H9 (cell line): ENCODE data around the gene DNAI2. TPM values are rescaled to one million over a fixed set of nuclear protein-coding genes. Genes with fewer than 3 reads are reported as not detected.

Experiments used
- DNase-seq: peaks from one replicate; pipeline ENCODE4 v3.0.0-alpha.2; 2017
- H2AFZ ChIP-seq: one replicate; pipeline ENCODE4 v1.6.1; 2013; ENCODE audit warnings: mild to moderate bottlenecking, low read length, control low read depth, moderate library complexity
- H2AK5ac ChIP-seq: 2 replicates; pipeline ENCODE4 v1.6.1; 2013; ENCODE audit warnings: low read length, control low read depth, mixed read lengths; ENCODE audit not compliant: insufficient read length
- H2BK120ac ChIP-seq: one replicate; pipeline ENCODE4 v1.6.1; 2013; ENCODE audit warnings: low read depth, mild to moderate bottlenecking, low read length, control low read depth, inconsistent platforms; ENCODE audit not compliant: poor library complexity, severe bottlenecking
- H2BK12ac ChIP-seq: 2 replicates; pipeline ENCODE4 v1.6.1; 2013; ENCODE audit warnings: low read length, control low read depth, mixed read lengths, low read depth; ENCODE audit not compliant: insufficient read length
- H2BK15ac ChIP-seq: 2 replicates; pipeline ENCODE4 v1.6.1; 2013; ENCODE audit warnings: low read depth, low read length, control low read depth
- H2BK20ac ChIP-seq: one replicate; pipeline ENCODE4 v1.6.1; 2013; ENCODE audit warnings: low read depth, mild to moderate bottlenecking, low read length, control low read depth, inconsistent platforms; ENCODE audit not compliant: poor library complexity, severe bottlenecking
- H2BK5ac ChIP-seq: 2 replicates; pipeline ENCODE4 v1.6.1; 2013; ENCODE audit warnings: low read length, control low read depth, mixed read lengths; ENCODE audit not compliant: insufficient read length
- H3K14ac ChIP-seq: 2 replicates; pipeline ENCODE4 v1.6.1; 2013; ENCODE audit warnings: low read length, control low read depth; ENCODE audit not compliant: insufficient read depth
- H3K18ac ChIP-seq: 2 replicates; pipeline ENCODE4 v1.6.1; 2013; ENCODE audit warnings: low read depth, mild to moderate bottlenecking, mixed read lengths, low read length, control low read depth; ENCODE audit not compliant: insufficient read length
- H3K23ac ChIP-seq: 2 replicates; pipeline ENCODE4 v1.6.1; 2013; ENCODE audit warnings: low read length, control low read depth, mixed read lengths, low read depth; ENCODE audit not compliant: insufficient read length
- H3K23me2 ChIP-seq: 2 replicates; pipeline ENCODE4 v1.6.1; 2013; ENCODE audit warnings: low read depth, mild to moderate bottlenecking, mixed read lengths, low read length, control low read depth; ENCODE audit not compliant: insufficient read length, poor library complexity, severe bottlenecking
- H3K27ac ChIP-seq: 2 replicates; pipeline ENCODE4 v1.5.1; 2013; ENCODE audit warnings: low read length, control low read depth, mixed read lengths, low read depth; ENCODE audit not compliant: insufficient read length
- H3K27me3 ChIP-seq: 2 replicates; pipeline ENCODE4 v1.6.1; 2013; ENCODE audit warnings: low read length, control low read depth, inconsistent platforms; ENCODE audit not compliant: insufficient read depth
- H3K4ac ChIP-seq: 2 replicates; pipeline ENCODE4 v1.6.1; 2013; ENCODE audit warnings: low read depth, mild to moderate bottlenecking, control low read depth, inconsistent platforms, low read length, moderate library complexity
- H3K4me1 ChIP-seq: 2 replicates; pipeline ENCODE4 v1.6.1; 2013; ENCODE audit warnings: low read length, control low read depth, inconsistent platforms; ENCODE audit not compliant: insufficient read depth
- H3K4me2 ChIP-seq: 2 replicates; pipeline ENCODE4 v1.6.1; 2013; ENCODE audit warnings: low read length, control low read depth, mixed read lengths; ENCODE audit not compliant: insufficient read length, insufficient read depth
- H3K56ac ChIP-seq: 2 replicates; pipeline ENCODE4 v1.6.1; 2013; ENCODE audit warnings: low read depth, mild to moderate bottlenecking, mixed read lengths, low read length, control low read depth; ENCODE audit not compliant: insufficient read length
- H3K79me1 ChIP-seq: 2 replicates; pipeline ENCODE4 v1.6.1; 2013; ENCODE audit warnings: low read depth, mild to moderate bottlenecking, moderate library complexity, low read length, control low read depth, inconsistent platforms; ENCODE audit not compliant: insufficient read depth, poor library complexity, severe bottlenecking
- H3K79me2 ChIP-seq: 2 replicates; pipeline ENCODE4 v1.6.1; 2013; ENCODE audit warnings: low read length, control low read depth, inconsistent platforms; ENCODE audit not compliant: insufficient read depth
- H3K9ac ChIP-seq: 2 replicates; pipeline ENCODE4 v1.6.1; 2013; ENCODE audit warnings: low read length, control low read depth, mixed read lengths; ENCODE audit not compliant: insufficient read length; ENCODE audit errors: extremely low read depth
- H3K9me3 ChIP-seq: one replicate; pipeline ENCODE4 v1.6.1; 2013; ENCODE audit warnings: low read depth, low read length, inconsistent platforms; ENCODE audit not compliant: control insufficient read depth
- H3T11ph ChIP-seq: one replicate; pipeline ENCODE4 v1.6.1; 2013; ENCODE audit warnings: mild to moderate bottlenecking, low read length, control low read depth, inconsistent platforms
- H4K20me1 ChIP-seq: one replicate; pipeline ENCODE4 v1.6.1; 2013; ENCODE audit not compliant: control insufficient read depth, insufficient read length, insufficient read depth
- H4K5ac ChIP-seq: 2 replicates; pipeline ENCODE4 v1.6.1; 2013; ENCODE audit warnings: low read depth, mild to moderate bottlenecking, mixed read lengths, low read length, control low read depth; ENCODE audit not compliant: insufficient read length
- H4K8ac ChIP-seq: replicated peaks from 2 replicates; pipeline ENCODE4 v1.6.1; 2013; ENCODE audit warnings: low read length, control low read depth, mixed read lengths, low read depth; ENCODE audit not compliant: insufficient read length
- H4K91ac ChIP-seq: 2 replicates; pipeline ENCODE4 v1.6.1; 2013; ENCODE audit warnings: low read depth, mild to moderate bottlenecking, moderate library complexity, mixed read lengths, low read length, control low read depth; ENCODE audit not compliant: insufficient read length
- H3K27ac Mint-ChIP-seq, 3 experiments: 2 replicates in 2 of 3; 3 replicates in 1 of 3; pipeline ENCODE4 v1.8.0; 2020 to 2021; ENCODE audit warnings: mixed read lengths in 3 of 3, mild to moderate bottlenecking in 1 of 3, moderate library complexity in 1 of 3
- H3K27me3 Mint-ChIP-seq: 2 replicates; pipeline ENCODE4 v1.8.0; 2021; ENCODE audit warnings: low read depth, mild to moderate bottlenecking, moderate library complexity, mixed read lengths
- H3K36me3 Mint-ChIP-seq, 3 experiments: 2 replicates in 2 of 3; 3 replicates in 1 of 3; pipeline ENCODE4 v1.8.0; 2020 to 2021; ENCODE audit warnings: low read depth in 3 of 3, mixed read lengths in 3 of 3; ENCODE audit not compliant: insufficient read depth in 1 of 3
- H3K4me1 Mint-ChIP-seq, 2 experiments: 2 replicates each; pipeline ENCODE4 v1.8.0; 2020; ENCODE audit warnings: mixed read lengths in 2 of 2
- H3K4me3 Mint-ChIP-seq, 2 experiments: 2 replicates in 1 of 2; 3 replicates in 1 of 2; pipeline ENCODE4 v1.8.0; 2020 to 2021; ENCODE audit warnings: mild to moderate bottlenecking in 2 of 2, mixed read lengths in 2 of 2, moderate library complexity in 1 of 2
- H3K9me3 Mint-ChIP-seq, 2 experiments: 2 replicates in 1 of 2; 3 replicates in 1 of 2; pipeline ENCODE4 v1.8.0; 2020; ENCODE audit warnings: mild to moderate bottlenecking in 2 of 2, mixed read lengths in 2 of 2, moderate library complexity in 1 of 2
- CTCF ChIP-seq: fragments of 200-600 bp; sonication (generic); conservative IDR thresholded peaks from 3 replicates; pipeline ENCODE4 v1.8.0; 2021; ENCODE audit warnings: antibody characterized with exemption, mild to moderate bottlenecking
- WGBS: extraction: QIAGEN DNeasy Blood & Tissue Kit; methylation state at CpG from one replicate; pipeline ENCODE4 v1.1.7; 2013; ENCODE audit warnings: missing lambda C conversion rate, low lambda C conversion rate, mixed read lengths; ENCODE audit not compliant: insufficient read length; ENCODE audit errors: extremely low coverage; 5-methylcytosine and 5-hydroxymethylcytosine counted together
- total RNA-seq: library from RNA; stranded (reverse); gene quantifications from 2 replicates; pipeline ENCODE4 v1.2.1, GENCODE V29; 2021

DNAI2 gene
- total RNA-seq, 1 experiment from 2014 or later = not detected

GRCh38 chr17:74330446-74330845 is 56.4 kb downstream of the DNAI2 start:
- H3K4me1 ChIP-seq = no peaks in the 10 kb centered on the region
- no peaks in the 10 kb centered on the region for H3K79me1 ChIP-seq
- H3K9me3 ChIP-seq = no peaks in the 10 kb centered on the region
- no peak for DNase-seq
- H4K20me1 ChIP-seq = no peaks in the 10 kb centered on the region
- no peak overlapping the region for H3T11ph ChIP-seq
- H3K14ac ChIP-seq = no peak overlapping the region
- no peak overlapping the region for H3K56ac ChIP-seq
- no peak overlapping the region for H3K18ac ChIP-seq
- Mint-ChIP-seq H3K9me3 (no peaks in the 10 kb centered on the region), H3K4me1 (peaks cover 43 to 58% of the 10 kb centered on the region in 2 experiments), H3K27me3 (peaks cover 54% of the 10 kb centered on the region), H3K36me3 (no peaks in the 10 kb centered on the region; a peak in 1 of 7 replicates), H3K4me3 (no peak overlapping the region), H3K27ac (peak overlapping the region in 1 of 3 experiments; percentile 6; a peak in 1 of 7 replicates)
- H3K79me2 ChIP-seq = no peaks in the 10 kb centered on the region
- no peak overlapping the region for H3K23ac ChIP-seq
- H2AFZ ChIP-seq = no peak overlapping the region
- no peak overlapping the region for H2BK5ac ChIP-seq
- no peak overlapping the region for H4K8ac ChIP-seq
- H3K4ac ChIP-seq = no peak overlapping the region
- H2AK5ac ChIP-seq = no peak overlapping the region
- no peak overlapping the region for H2BK15ac ChIP-seq
- H2BK12ac ChIP-seq = no peak overlapping the region
- H4K5ac ChIP-seq = no peak overlapping the region
- H4K91ac ChIP-seq = no peak overlapping the region
- H3K4me2 ChIP-seq = no peak overlapping the region
- no CpG with 5 or more reads among the region's 8 CpGs for WGBS
- H2BK20ac ChIP-seq = no peak overlapping the region
- no peak overlapping the region for H3K9ac ChIP-seq
- no peak overlapping the region for H3K27ac ChIP-seq
- H2BK120ac ChIP-seq = no peak overlapping the region
- no peaks in the 10 kb centered on the region; the same call in 1 of the 2 replicates for H3K27me3 ChIP-seq
- no peak for TF ChIP-seq CTCF
- H3K23me2 ChIP-seq = peaks cover 6% of the 10 kb centered on the region
